ENCODE results near the gene NAP1L4.

NAP1L4 gene

GRCh38 chr11:2934611-2935239 is 57.4 kb downstream of the NAP1L4 start:
- no peak for TF ChIP-seq POLR2A (IDR thresholded peaks at IDR 0.05; ENCODE audit: low read depth, low read length)

DNA sequence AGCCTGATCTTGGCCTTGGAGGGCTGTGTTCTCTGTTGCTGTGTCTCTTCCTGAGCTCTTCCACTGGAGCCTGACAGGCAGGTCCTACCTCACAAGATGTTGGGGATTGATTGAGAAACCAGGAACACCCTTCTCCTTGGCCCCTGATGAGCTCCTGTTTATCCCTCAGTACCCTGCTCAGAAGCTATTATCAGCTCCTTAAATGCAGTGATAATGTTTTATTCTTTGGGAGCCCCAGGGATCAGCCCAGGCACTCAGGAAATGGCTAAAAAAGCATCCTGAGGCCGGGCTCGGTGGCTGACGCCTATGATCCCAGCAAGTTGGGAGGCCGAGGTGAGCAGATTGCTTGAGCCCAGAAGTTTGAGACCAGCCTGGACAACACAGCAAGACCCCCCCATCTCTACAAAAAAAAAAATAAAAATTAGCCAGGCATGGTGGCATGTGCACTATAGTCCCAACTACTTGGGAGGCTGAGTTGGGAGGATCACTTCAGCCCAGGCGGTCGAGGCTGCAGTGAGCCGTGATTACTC is 58.0 kb downstream of the NAP1L4 start:
- no peak for TF ChIP-seq POLR2A (IDR thresholded peaks at IDR 0.05; ENCODE audit: low read depth, low read length)
- DNase-seq (ENCODE audit: insufficient read length, low spot score), result no peak
- no peak for FAIRE-seq

More at GRCh38 chr11:2934611-2935239, 57.4 kb downstream of the NAP1L4 start:
- FAIRE-seq, result no peak
- DNase-seq (ENCODE audit: insufficient read length, low spot score), result no peak

DNA sequence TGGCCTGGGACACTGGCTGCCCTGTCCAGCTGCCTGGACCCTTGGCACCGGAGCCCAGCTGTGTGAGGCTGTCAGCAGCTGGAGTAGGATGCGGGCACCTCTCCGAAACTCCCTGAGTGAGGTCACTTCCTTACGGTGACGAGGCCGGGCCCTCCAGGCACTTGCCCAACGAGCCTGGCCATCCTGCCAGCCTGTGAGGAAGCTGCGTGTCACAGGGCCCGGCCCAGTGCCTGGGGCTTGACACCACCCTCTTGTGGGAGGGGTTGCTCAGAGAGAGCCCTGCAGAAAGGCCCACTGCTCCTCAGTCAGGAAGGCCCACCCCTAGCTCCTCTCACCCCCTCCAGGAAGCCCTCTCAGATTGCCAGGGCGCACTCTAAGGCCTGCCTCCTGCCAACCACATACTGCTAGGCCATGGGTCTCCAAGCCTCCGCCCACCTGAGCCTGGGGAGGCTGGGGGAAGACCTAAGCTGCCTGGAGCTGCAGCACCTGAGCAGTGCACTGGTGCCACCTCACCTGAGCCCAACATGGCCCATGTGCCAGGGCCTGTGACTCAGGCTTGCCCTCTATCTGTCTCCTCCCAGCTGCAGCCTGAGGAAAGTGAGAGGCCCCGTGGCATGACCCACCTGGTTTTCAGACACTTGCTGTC is 58.6 kb downstream of the NAP1L4 start:
- DNase-seq (ENCODE audit: insufficient read length, low spot score) (peak; percentile 92), FAIRE-seq (peak; percentile 43)
- TF ChIP-seq POLR2A (IDR thresholded peaks at IDR 0.05; ENCODE audit: low read depth, low read length), result peak; percentile 44; the same call in 1 of the 2 replicates

DNA sequence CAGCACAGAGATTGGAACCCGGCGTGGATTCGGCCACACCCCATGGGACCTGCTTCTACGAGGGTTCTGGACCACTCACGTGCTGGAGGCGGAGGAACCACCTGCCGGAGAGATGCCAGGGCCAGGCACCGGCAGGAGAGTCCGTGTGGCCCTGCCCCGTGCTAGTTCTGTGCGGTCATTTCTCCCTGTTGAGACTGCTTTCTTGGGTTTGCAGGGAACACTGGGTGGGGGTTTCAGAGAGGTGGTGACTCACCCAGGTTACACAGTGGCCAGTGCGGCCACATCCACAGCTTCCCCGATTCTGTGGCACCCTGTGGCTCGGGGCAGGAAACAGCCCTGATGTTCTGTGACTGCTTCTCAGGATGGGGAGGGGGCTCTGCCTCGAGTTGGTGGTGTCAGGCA is 59.3 kb downstream of the NAP1L4 start:
- peak; percentile 62 for DNase-seq (ENCODE audit: insufficient read length, low spot score)
- TF ChIP-seq POLR2A (IDR thresholded peaks at IDR 0.05; ENCODE audit: low read depth, low read length), result no peak
- no peak for FAIRE-seq

DNA sequence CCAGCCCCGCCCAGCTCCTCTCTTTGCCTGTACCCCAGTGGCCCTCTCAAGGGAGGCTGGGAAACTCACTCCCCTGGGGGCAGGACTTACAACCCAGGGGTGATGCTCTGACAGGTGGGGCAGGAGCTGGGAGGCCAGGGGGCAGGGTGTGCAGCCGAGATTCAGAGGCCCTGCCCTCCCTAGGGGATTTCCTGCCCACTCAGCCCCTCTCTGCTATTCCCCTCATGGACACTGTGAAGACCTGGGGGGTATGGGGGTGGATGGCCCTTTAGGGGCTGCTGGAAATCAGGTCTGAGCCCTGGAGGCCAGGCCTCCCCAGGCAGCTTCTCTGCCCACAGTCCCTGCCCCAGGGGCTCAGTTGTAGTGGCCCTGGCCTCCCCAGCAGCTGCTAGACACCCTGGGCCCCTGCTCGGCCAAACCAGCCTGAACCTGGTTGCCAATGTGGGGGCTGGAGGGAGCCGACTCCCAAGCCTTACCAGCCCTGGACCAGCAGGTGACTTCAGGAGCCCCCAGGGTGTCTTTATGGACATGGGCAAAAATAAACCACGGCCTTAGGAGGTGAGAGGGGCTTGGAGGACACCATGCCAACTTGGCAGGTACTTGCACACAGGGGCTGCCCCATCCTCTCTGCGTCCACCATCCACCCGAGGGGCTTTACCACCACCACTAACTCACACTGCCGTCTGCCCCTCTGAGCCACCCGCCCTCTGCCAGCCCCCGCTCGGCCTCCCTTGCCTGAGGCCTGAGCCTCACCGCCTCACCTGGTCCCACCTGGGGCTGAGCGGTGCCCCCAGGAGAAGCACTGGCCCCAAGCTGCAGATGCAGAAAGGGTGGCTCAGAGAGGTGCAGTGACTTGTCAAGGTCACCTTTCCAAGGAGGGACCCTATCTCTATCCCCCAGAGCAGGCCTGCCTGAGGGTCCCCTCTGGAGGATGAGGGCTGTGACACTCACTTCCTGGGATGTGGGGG is 60.1 kb downstream of the NAP1L4 start:
- DNase-seq (ENCODE audit: insufficient read length, low spot score) (no peak), FAIRE-seq (no peak)
- TF ChIP-seq POLR2A (IDR thresholded peaks at IDR 0.05; ENCODE audit: low read depth, low read length), result no peak

- DNase-seq (ENCODE audit: insufficient read length, low spot score), result no peak
- no peak for TF ChIP-seq POLR2A (IDR thresholded peaks at IDR 0.05; ENCODE audit: low read depth, low read length)
- no peak for FAIRE-seq
These were observed 60.7 kb downstream of the NAP1L4 start for GRCh38 chr11:2931420-2931746.

- no peak for TF ChIP-seq POLR2A (IDR thresholded peaks at IDR 0.05; ENCODE audit: low read depth, low read length)
- no peak for FAIRE-seq
- peak; percentile 71 for DNase-seq (ENCODE audit: insufficient read length, low spot score)
These were observed 61.3 kb downstream of the NAP1L4 start for GRCh38 chr11:2930704-2931419.

- peak; percentile 63 for DNase-seq (ENCODE audit: insufficient read length, low spot score)
- no peak for FAIRE-seq
- TF ChIP-seq POLR2A (IDR thresholded peaks at IDR 0.05; ENCODE audit: low read depth, low read length), result no peak
These were observed 62.0 kb downstream of the NAP1L4 start for GRCh38 chr11:2929950-2930703.

GRCh38 chr11:2929531-2929949 is 62.6 kb downstream of the NAP1L4 start:
- peak; percentile 82 for DNase-seq (ENCODE audit: insufficient read length, low spot score)
- FAIRE-seq, result no peak
- TF ChIP-seq POLR2A (IDR thresholded peaks at IDR 0.05; ENCODE audit: low read depth, low read length), result peak; percentile 15; the same call in 1 of the 2 replicates

DNA sequence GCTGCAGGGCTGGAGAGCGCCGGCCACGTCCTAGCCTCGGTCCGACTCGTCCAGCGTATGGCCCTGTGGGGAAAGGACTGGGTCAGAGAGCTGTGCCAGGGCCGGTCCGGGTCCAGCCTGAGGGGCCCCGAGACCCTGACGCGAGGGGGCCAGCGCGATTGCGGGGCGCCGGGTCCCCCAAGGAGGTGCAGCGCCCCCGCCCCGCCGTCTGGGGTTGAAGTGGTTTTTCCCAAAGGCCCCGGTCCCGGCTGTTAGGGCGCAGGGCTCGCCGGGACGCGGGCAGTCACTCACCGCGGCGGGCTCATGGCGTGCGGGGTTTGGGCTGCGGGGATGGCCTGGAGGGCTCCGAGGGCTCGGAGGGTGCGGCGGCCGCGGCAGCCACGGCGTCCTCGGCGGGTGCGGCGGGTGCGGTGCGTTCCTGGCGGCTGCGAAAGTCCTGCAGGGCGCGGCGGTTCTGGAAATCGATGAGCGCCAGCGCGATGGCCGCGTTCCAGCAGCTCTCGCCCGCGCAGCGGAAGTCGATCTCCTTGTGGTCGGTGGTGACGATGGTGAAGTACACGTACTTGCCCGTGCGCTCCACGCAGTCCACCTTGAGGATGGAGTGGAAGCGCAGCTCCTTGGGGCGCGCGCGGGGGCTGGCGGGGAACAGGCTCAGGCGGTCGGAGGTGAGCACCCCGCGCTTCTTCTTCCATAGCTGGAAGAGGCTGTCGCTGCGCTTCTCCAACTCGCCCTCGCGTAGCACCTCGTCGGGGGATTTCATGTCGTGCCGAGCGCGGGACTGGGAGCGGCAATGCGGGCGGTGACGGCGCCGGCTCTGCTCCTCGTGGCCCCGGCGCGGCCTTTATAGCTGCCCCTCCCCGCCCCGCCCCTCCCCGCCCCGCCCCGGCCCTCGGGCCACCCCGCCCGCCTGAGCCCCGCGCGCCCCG is 63.3 kb downstream of the NAP1L4 start, which contains the start of gene PHLDA2:
Gene PHLDA2, minus strand, starts transcription at position 816 of the 926 bp plus-strand sequence. Its CDS starts 56 bp downstream, at position 760.
- no peak for FAIRE-seq
- peak; percentile 98 for TF ChIP-seq POLR2A (IDR thresholded peaks at IDR 0.05; ENCODE audit: low read depth, low read length)
- peak; percentile 83 for DNase-seq (ENCODE audit: insufficient read length, low spot score)

GRCh38 chr11:2927851-2928604 is 64.1 kb downstream of the NAP1L4 start:
- TF ChIP-seq POLR2A (IDR thresholded peaks at IDR 0.05; ENCODE audit: low read depth, low read length), result peak; percentile 9; the same call in 1 of the 2 replicates
- FAIRE-seq, result no peak
- peak; percentile 84 for DNase-seq (ENCODE audit: insufficient read length, low spot score)
